ENCODE measurements around the gene WWOX. TPM values are rescaled to one million over a fixed set of nuclear protein-coding genes. Genes with fewer than 3 reads are reported as not detected.

WWOX gene
- total and polyA plus RNA-seq, 2 of the 13 experiments (the other 11 are each of a cell fraction or from before 2014, with no cell fraction given), result 9.1 to 37.4 TPM

DNA sequence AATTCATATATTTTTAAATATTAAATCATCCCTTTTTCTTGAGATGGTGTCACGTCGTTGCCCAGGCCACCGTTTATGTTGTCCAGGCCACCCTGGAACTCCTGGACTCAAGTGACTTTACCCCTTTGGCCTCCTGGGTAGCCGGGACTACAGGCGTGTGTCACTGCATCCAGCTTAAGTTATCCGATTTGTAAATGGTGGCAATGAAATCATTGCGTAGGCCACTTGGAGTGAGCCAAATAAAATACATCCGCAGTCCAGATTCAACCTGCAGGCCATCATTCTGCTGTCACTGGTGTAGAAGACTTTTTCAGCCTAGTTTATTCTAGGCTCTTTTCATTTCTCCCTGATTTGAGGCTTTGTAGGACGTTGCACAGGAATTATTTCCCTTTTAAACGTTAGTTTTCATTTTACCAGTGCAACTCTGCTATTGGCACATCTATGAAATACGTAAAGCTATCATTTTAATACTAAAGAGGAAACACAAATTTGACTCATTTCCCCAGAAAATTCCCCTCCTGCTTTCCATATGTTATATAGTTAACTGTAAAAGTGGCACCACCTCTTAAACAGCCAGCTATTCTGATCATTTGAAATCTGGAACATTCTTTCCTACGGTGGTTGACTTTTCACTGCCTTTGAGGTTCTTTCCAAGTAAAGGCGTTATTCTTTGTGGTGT lies 1051.3 kb downstream of the WWOX start:
- H3K79me2 ChIP-seq (ENCODE audit: insufficient read depth, low read length), result no peaks in the 10 kb centered on the region
- H2AFZ ChIP-seq (ENCODE audit: low read length), result no peak overlapping the region
- POLR2A ChIA-PET, result no interaction called here
- intact Hi-C loops (cut with micrococcal nuclease; ENCODE audit: unreplicated experiment), result no loop called here
- ATAC-seq (no peak), DNase-seq (ENCODE audit: low spot score) (no peak), FAIRE-seq (no peak)
- H4K20me1 ChIP-seq (ENCODE audit: insufficient read depth, low read length), result no peaks in the 10 kb centered on the region
- H3K36me3 ChIP-seq (replicated peaks in 1 of 2; ENCODE audit: control insufficient read depth in 1 of 2, insufficient read depth in 2 of 2, low read length in 2 of 2), result no peaks in the 10 kb centered on the region
- no peak overlapping the region for H3K9ac ChIP-seq (ENCODE audit: insufficient read depth, low read depth, low read length)
- TF ChIP-seq HDAC2 (CRISPR knock-in tag; IDR thresholded peaks at IDR 0.05) (no peak), KAT8 (CRISPR knock-in tag; IDR thresholded peaks at IDR 0.05) (no peak), ZKSCAN8 (CRISPR knock-in tag; IDR thresholded peaks at IDR 0.05; ENCODE audit: borderline replicate concordance) (no peak), GTF3A (CRISPR knock-in tag; conservative IDR thresholded peaks at IDR 0.05) (no peak)
- WGBS (ENCODE audit: low lambda C conversion rate), result 50% methylated on average over 13 of the region's 13 CpGs
- CTCF ChIA-PET (ENCODE audit: low intra/inter-chr PET ratio, low total read pairs), result no interaction called here
- in situ Hi-C loops (cut with HindIII; ENCODE audit: extremely low pct_ligation_motif_present, low pct_unique_long_range_greater_than_20kb), result no loop called here
- H3K4me1 ChIP-seq (ENCODE audit: insufficient read depth, low read length), result no peaks in the 10 kb centered on the region
- no peak overlapping the region for H3K27ac ChIP-seq (ENCODE audit: extremely low read length, insufficient read depth, low read length)
- no TSS peak for BruUV-seq (replicated peaks)
- peaks cover 0 to 2% of the 10 kb centered on the region in 2 experiments; a peak in 1 of 5 replicates for H3K27me3 ChIP-seq (ENCODE audit: control insufficient read depth in 1 of 2, insufficient read depth in 2 of 2, low read length in 2 of 2)
- no peak overlapping the region for H3K4me3 ChIP-seq (replicated peaks in 1 of 3; ENCODE audit: insufficient read depth in 1 of 3, low read depth in 2 of 3, low read length in 3 of 3)
- no peak overlapping the region for H3K4me2 ChIP-seq (ENCODE audit: low read depth, low read length)
- no peaks in the 10 kb centered on the region for H3K9me3 ChIP-seq (ENCODE audit: low read length)

DNA sequence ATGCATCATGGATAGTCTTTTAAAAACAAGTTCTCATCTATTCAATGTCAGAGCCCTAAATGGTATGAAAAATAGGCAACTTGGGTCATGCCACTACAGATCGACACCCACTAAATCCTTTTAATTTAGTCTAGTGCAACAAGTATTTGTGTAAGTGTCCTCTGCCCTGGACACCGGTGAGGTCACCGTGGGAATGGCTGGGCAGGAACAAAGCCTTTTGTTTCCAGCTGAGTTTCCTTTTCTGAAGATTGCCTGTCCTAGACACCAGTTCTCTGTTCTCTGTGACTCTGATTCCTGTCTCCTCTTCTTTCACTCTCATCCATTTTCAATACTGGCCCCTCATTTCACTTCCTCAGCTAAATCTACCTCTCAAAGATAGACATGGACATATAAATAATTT lies 1054.6 kb downstream of the WWOX start:
- ATAC-seq (no peak), DNase-seq (ENCODE audit: low spot score) (no peak), FAIRE-seq (no peak)
- H4K20me1 ChIP-seq (ENCODE audit: insufficient read depth, low read length), result no peaks in the 10 kb centered on the region
- H3K4me3 ChIP-seq (replicated peaks in 1 of 3; ENCODE audit: insufficient read depth in 1 of 3, low read depth in 2 of 3, low read length in 3 of 3), result no peak overlapping the region
- H3K27ac ChIP-seq (ENCODE audit: extremely low read length, insufficient read depth, low read length), result no peak overlapping the region
- H3K4me2 ChIP-seq (ENCODE audit: low read depth, low read length), result no peak overlapping the region
- ChIA-PET POLR2A (no interaction called here), CTCF (ENCODE audit: low intra/inter-chr PET ratio, low total read pairs) (no interaction called here)
- no peaks in the 10 kb centered on the region for H3K9me3 ChIP-seq (ENCODE audit: low read length)
- no peaks in the 10 kb centered on the region for H3K79me2 ChIP-seq (ENCODE audit: insufficient read depth, low read length)
- in situ Hi-C loops (cut with HindIII; ENCODE audit: extremely low pct_ligation_motif_present, low pct_unique_long_range_greater_than_20kb), result no loop called here
- H3K9ac ChIP-seq (ENCODE audit: insufficient read depth, low read depth, low read length), result no peak overlapping the region
- no peak overlapping the region for H2AFZ ChIP-seq (ENCODE audit: low read length)
- WGBS (ENCODE audit: low lambda C conversion rate), result 44% methylated on average over 3 of the region's 3 CpGs
- TF ChIP-seq TMF1 (CRISPR knock-in tag; IDR thresholded peaks at IDR 0.05; ENCODE audit: low read depth) (no peak), JUN (CRISPR knock-in tag; IDR thresholded peaks at IDR 0.05) (no peak), RAD21 (CRISPR knock-in tag; IDR thresholded peaks at IDR 0.05) (no peak), KAT8 (CRISPR knock-in tag; IDR thresholded peaks at IDR 0.05) (no peak), KMT2B (CRISPR knock-in tag; IDR thresholded peaks at IDR 0.05) (no peak), KDM5A (IDR thresholded peaks at IDR 0.05; ENCODE audit: borderline replicate concordance, low read length) (no peak), SKI (IDR thresholded peaks at IDR 0.05; ENCODE audit: partially characterized antibody) (no peak)
- TF ChIP-seq, protein P1, sequence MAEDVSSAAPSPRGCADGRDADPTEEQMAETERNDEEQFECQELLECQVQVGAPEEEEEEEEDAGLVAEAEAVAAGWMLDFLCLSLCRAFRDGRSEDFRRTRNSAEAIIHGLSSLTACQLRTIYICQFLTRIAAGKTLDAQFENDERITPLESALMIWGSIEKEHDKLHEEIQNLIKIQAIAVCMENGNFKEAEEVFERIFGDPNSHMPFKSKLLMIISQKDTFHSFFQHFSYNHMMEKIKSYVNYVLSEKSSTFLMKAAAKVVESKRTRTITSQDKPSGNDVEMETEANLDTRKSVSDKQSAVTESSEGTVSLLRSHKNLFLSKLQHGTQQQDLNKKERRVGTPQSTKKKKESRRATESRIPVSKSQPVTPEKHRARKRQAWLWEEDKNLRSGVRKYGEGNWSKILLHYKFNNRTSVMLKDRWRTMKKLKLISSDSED (CRISPR knock-in tag; IDR thresholded peaks at IDR 0.05), result no peak
- TF ChIP-seq, protein P2, sequence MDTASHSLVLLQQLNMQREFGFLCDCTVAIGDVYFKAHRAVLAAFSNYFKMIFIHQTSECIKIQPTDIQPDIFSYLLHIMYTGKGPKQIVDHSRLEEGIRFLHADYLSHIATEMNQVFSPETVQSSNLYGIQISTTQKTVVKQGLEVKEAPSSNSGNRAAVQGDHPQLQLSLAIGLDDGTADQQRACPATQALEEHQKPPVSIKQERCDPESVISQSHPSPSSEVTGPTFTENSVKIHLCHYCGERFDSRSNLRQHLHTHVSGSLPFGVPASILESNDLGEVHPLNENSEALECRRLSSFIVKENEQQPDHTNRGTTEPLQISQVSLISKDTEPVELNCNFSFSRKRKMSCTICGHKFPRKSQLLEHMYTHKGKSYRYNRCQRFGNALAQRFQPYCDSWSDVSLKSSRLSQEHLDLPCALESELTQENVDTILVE (CRISPR knock-in tag; IDR thresholded peaks at IDR 0.05), result no peak
- TF ChIP-seq, protein P3, sequence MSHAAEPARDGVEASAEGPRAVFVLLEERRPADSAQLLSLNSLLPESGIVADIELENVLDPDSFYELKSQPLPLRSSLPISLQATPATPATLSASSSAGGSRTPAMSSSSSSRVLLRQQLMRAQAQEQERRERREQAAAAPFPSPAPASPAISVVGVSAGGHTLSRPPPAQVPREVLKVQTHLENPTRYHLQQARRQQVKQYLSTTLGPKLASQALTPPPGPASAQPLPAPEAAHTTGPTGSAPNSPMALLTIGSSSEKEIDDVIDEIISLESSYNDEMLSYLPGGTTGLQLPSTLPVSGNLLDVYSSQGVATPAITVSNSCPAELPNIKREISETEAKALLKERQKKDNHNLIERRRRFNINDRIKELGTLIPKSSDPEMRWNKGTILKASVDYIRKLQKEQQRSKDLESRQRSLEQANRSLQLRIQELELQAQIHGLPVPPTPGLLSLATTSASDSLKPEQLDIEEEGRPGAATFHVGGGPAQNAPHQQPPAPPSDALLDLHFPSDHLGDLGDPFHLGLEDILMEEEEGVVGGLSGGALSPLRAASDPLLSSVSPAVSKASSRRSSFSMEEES (CRISPR knock-in tag; IDR thresholded peaks at IDR 0.05), result no peak
- no peaks in the 10 kb centered on the region for H3K36me3 ChIP-seq (replicated peaks in 1 of 2; ENCODE audit: control insufficient read depth in 1 of 2, insufficient read depth in 2 of 2, low read length in 2 of 2)
- BruUV-seq (replicated peaks), result no TSS peak
- peaks cover 0 to 2% of the 10 kb centered on the region in 2 experiments; a peak in 2 of 5 replicates for H3K27me3 ChIP-seq (ENCODE audit: control insufficient read depth in 1 of 2, insufficient read depth in 2 of 2, low read length in 2 of 2)
- intact Hi-C loops (cut with micrococcal nuclease; ENCODE audit: unreplicated experiment), result no loop called here
- H3K4me1 ChIP-seq (ENCODE audit: insufficient read depth, low read length), result no peaks in the 10 kb centered on the region
